GM18907 (cell line): Measurements from ENCODE around the gene HAUS2.
"Not testable (repeated sequence)": the region's sequence is repeated elsewhere in the genome, so short reads cannot be mapped to it uniquely, and the experiment has no call there.

Source experiments
- ATAC-seq: cut with Tn5 transposase; IDR thresholded peaks from one replicate; pipeline ENCODE4 v1.9.1; 2021; ENCODE audit warnings: mild to moderate bottlenecking, moderate library complexity; ENCODE audit not compliant: unreplicated experiment

The HAUS2 gene

DNA sequence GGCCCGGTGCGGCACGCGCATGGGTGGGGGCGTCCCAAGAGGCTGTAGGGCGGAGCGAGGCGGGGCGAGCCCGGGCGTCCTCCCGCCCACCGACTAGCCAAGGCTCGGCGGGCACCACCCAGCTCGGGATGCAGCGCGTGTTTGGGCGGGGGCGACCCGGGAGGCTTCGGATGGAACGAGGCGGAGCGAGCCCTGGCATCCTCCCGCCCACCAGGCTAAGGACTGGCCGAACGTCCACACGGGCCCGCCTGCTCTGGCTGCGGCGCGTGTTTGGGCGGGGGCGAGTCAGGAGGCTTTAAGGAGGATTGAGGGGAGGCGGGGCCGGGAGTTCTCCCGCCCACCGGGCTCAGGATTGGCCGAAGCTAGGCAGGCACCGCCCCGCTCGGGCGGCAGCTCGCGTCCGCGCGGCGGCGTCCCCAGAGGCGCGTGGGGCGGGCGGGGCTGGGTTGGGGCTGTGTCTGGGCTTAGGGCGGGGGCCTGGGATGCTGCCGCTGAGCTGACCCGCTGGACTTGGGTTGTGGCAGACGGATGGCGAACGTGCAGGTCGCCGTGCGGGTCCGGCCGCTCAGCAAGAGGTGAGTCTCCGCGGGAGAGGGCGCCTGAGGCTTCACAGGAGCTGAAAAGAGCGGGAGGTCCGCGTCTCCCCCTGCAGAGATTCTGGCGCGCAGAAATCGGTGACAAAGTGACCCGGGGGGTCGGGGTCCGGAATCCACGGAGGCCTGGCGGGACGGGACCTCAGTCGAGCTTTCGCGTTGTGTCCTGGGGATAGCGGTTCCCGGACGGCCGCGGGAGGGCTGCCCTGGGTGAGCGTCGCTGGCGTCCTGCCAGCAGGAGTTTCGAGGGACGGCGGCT lies 26.8 kb downstream of the HAUS2 start, which contains the start of gene STARD9:
Gene STARD9, plus strand, starts transcription at position 419 of the 852 bp plus-strand sequence. Its CDS starts 110 bp downstream, at position 529.
- ATAC-seq = peak; percentile 92

DNA sequence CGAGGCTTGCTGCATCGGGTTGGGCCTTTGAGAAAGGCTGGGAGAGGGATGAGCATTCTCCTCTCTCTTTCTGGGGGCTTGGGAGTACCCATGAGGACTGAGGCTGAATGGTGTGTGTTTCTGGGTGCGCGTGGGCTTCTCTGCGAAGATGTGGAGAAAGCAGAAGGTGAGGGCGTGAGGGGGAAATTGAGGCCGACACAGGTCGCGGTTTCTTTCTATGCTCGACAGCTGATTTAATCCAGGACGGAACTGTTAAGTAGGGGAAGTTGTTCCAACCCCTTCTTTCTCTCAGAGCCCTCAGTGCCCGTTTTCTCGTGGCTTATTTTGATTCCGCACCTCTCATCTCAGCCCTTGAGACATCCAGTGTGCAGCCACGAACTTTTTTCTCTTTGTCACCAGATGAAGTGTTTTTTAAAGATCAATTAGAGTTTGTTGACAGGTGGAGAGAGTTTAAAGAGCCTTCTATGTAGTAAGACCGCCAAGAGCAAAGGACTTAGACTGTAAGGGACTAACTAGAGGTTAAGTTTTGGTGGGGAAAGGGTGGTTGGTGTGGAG lies 27.5 kb downstream of the HAUS2 start:
- ATAC-seq = no peak

DNA sequence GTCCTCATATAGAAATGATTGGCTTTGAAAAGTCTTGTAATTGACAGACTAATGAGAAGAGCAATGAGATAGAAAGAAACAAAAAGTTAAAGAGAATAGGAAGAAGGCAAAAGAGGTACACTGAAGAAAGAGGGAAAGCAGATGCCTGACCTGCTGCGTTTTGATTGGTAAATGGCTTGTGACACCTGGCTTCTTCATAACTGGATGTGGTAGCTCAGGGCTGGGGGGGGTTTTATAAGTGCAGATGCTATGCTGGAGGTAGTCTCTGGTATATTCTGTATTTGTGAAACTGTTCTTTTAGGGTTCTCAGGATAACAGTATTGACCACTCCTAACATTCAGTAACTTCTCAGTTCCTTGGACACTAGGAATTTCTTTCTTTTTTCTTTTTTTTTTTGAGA lies 28.1 kb downstream of the HAUS2 start:
- no peak for ATAC-seq

DNA sequence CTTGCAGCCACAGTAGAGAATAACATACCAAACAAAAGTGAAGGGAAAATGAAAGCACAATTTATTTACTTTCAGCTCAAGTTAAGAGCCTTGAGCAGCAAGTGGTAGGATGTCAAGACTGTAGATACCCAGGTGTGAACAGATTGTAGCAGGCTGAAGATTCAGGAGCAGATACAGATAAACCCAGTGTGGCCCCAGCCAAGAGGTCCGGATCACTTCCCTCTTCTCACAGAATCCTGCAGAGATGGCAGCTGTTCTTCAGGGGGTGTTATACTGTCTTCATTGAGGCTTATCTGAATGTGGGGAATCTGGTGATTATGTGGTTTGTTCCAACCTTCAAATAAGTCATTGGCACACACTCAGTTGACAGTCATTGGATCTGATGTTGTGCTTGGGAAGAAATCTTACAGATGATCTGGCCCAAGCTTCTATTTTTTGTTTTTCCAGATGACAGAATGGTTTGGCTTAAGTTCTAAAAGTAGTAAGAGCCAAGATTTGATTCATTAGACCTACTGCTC lies 28.9 kb downstream of the HAUS2 start:
- no peak for ATAC-seq

DNA sequence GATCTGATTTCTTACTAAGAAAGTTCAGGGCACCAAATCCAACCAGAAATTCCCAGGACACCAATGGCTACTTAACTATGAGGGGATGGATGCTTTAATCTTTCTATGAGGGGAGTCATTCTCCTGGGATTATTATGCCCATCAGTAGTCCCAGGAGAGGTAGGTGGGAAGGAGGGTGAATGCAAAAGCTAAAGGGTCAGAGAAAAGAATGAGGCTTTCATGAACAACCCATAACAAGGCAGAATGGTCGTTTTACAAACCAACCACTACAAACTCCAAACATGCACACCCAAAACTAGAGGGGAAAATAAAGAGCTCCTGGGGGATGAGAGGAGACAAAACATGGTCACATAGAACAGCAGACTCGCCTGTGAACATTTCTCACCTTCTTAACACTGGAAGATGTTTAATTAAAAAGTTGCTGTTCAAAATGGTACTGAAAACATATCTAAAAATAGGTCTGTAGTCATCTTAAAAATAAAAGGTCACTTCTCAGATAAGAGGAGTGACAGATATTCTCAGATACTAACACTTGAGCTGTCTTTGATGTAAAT lies 30.4 kb downstream of the HAUS2 start:
- no peak for ATAC-seq

DNA sequence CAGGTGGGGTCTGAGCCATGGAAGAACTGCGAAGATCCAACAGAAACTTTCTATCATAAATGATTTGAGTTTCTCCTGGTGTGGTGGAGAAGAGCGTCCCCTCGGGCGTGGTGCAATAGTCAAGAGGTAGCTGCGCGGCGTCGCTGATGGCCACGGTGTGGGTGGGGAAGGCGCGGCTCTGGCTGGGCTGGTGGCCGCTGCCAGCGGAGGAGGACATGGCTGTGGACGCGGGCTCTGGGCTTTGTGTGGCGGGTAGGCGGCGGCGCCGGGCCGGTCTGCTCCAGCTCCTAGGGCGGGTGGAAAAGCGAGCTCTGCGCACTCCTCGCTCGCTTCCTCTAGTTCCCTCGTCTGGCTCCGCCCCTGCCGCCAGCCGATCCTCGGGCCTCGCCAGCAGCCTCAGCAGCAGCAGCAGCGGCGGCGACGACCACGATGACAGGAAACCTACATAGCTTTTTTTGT lies 32.7 kb downstream of the HAUS2 start:
- peak; percentile 77 for ATAC-seq

DNA sequence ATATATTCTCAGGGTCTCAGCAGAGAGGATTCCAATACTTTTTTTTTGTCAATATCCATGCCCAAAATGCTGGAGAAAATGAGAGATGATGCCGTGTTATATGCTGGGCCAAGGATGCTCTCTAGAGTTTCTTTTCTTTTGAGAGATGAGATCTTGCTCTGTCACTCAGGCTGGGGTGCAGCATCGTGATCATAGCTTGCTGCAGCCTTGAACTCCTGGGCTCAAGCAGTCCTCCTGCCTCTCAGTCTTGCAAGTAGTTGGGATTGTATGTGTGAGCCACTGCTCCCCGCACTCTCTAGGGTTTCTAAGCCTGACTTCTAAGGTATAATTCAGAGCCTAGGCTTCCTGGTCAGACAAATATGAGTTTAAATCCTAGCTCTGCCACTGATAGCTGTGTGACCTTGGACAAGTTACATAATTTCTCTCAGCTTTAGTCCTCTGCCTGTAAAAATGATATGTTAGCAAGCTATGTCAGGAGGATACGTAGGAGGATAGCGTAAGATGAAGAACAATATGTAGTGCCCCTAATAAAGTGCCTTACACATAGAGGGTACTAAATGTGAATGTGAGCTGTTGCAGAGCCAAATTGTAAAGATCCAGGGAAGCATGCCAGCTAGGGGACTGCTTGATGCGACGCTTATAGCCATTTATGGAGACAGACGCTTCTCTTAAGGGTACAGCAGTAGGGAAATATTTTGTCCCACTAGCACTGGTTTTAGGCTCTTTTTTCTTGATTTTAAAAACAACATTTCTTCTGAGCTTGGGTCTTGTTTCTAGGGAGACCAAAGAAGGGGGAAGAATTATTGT lies 34.1 kb downstream of the HAUS2 start:
- no peak for ATAC-seq

DNA sequence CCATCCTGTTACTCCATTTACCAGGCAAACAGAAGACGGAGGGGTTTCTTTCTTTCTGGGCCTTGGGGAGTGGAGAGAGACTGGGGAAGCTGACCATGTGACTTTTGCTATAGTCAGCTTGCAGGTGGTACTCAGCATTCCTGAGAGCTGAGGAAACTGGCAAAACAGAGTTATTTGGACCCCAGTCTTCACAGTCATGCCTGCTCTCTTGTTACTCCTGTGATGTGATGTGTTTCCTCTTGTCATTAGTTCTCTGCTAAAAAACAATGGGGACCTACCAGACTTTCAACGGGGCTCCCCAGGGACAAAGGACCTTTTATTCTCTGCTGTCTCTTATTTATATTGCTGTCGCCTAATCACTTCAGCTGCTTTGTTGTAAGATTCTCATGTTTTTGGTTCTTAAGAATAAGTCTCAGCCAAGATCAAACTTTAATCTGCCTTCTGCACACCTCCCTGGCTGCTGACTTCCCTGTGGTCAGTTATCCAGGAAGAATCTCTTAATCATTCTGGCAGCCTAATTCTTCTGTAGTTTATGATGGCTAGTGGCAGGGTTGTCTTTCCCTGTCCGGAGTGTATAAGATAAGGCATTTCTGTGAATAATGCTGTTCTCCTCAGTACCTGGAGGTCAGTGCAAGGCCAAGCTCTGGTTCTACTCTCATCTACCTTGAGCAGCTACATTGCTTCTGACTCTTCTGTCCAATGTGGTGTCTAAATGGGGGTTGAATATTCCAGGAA lies 35.6 kb downstream of the HAUS2 start:
- ATAC-seq = no peak

DNA sequence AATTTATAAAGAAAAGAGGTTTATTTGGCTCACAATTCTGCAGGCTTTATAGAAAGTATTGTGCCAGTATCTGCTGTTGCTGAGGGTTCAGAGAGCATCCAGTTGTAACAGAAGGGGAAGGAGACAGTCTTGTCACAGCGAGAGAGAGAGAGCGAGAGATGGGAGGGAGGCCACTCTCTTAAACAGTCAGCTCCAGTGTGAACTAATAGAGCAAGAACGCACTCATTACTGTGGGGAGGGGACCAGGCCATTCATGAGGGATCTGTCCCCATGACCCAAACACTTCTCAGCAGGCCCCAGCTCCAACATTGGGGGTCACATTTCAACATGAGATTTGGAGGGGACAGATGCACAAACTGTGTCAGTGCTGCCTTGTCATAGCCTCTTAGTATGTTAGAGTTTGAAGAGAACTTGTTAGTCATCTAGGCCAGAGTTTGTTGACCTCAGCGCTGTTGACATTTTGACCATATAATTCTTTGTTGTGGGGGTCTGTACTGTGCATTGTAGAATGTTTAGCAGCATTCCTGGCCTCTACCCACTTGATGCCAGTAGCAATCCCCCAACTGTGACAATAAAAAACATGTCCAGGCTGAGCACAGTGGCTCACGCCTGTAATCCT lies 42.1 kb downstream of the HAUS2 start:
- no peak for ATAC-seq

DNA sequence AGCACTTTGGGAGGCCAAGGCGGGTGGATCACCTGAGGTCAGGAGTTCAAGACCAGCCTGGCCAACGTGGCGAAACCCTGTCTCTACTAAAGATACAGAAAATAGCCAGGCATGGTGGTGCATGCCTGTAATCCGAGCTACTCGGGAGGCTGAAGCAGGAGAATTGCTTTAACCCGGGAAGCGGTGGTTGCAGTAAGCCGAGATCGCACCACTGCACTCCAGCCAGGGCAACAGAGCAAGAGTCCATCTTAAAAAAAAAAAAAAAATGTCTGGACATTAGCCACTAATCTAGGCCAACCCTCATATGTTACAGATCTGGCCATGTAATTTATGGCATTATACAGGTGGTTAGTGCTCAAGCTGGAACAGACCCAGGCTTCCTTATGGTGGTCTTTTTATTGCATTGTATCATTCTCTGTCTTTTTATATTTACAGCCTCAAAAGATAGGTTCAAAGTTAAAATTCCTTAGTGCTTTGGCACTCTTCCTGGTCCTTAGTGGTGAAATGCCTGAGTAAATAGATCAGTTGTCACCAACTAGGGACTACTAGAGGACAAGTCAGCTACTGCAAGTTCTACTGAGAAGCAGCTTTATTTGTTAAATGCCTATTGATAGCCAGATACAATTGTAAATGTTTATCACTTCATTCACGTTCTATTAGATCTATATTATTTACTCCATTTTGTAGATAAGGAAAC lies 42.7 kb downstream of the HAUS2 start:
- ATAC-seq = no peak

DNA sequence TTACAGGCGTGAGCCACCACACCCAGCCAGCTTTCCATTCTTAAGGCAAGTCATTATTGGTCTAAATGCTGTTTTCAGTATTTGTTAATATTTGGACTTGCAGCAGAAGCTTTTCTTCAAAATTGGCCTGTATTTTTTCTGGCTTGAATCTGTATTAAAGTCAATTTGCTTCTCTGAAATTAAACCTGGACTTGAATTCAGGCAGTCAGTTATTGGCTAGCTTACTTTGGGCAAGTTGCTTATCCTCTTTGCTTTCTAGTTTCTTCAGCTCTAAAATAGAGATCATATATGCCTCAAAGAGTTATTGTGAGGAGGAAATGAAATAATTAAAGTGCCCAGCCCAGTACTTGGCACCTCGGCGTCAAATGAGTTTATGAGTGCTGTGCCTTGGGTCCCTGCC lies 44.1 kb downstream of the HAUS2 start:
- no peak for ATAC-seq

DNA sequence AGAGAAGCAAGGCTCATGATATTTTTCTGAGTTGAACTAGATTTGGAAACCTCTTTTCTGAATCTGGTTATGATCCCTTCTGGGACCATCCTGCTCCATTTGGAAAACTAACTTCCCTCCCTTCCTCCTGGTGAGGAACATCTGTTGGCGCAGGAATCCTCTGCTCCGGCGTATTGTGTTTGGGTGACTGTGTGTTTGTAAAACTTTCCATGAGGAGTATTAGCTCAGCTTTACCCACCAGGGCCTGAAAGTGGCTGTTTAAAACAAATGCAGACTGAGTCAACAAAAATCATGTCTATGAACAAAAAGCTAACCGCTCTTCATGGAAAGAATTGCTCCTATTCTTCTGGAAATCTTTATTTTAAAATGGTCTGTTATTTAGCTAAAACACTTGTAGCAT lies 44.5 kb downstream of the HAUS2 start:
- no peak for ATAC-seq

DNA sequence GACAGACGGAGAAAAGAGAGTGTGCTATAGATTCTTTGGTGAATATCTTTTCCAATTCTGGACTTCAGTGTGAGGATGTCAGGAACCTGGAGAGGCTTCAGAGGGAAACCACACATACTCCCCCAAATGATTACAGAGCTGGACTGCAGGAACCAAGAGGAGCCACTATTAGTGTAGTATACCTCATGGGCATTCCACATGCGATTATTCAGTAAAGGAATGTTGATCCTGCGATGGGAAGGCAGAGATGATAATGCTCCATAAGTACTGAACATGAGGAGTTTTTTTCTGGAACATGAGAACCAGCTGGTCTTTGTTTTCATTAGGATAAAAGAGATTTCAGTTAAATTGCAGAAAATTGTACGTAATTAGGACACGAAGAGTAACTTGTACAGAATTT lies 45.5 kb downstream of the HAUS2 start:
- ATAC-seq = no peak

DNA sequence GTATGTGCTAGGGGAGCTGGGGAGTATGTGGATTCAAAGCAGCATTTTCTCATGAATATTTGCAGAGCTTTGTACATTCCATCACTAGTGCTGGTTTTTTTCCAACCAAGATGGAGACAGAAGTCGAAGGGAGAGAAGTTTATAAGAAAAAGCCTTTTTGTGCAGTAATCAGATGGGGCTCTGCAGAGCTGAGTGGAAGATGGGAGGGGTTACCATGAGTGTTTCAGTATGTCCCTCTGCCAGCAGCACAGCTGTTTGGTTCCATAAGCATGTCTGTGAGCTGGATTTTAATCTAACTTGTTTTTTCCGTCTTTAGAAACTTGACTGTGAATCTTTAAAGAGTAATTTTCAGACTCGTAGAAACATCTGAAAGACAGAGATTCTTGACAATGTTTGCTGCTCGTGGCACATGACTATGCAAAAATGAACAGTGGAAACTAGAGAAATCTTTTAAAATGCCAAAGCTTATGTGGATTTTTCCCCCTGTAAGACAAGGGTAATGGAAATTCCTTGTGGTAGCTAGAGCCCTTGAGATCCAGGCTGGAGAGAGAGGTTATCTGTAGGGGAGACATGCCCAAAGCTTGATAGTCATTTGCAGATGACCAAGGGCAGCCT lies 47.1 kb downstream of the HAUS2 start:
- no peak for ATAC-seq

DNA sequence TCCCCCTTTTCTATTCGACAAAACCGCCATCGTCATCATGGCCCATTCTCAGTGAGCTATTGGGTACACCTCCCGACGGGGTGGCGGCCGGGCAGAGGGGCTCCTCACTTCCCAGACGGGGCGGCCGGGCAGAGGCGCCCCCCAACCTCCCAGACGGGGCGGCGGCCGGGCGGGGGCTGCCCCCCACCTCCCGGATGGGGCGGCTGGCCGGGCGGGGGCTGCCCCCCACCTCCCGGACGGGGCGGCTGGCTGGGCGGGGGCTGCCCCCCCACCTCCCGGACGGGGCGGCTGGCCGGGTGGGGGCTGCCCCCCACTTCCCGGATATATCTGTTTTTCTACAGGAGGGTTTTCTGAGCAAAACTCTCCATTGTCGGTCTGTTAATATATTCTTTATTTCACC lies 52.7 kb downstream of the HAUS2 start:
- ATAC-seq = not testable (repeated sequence)

DNA sequence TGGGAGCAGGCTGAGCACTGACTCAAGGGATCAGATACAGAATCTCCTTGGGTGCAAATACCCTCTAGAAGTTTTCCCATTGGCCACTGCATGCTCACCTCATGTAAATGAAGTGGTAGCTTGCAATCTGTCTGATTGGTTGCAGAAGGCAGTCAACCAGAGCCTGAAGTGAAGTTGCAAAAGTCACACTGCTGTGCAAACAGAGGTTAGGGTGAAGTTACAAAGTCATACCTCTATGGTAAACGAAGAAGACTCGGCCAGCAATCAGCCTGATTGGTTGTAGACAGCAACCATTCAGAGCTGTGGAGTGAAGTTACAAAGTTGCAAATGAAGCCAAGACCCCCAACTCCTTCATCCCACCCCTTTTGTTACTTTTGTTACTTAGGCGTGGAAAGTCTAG lies 53.9 kb downstream of the HAUS2 start:
- no peak for ATAC-seq

DNA sequence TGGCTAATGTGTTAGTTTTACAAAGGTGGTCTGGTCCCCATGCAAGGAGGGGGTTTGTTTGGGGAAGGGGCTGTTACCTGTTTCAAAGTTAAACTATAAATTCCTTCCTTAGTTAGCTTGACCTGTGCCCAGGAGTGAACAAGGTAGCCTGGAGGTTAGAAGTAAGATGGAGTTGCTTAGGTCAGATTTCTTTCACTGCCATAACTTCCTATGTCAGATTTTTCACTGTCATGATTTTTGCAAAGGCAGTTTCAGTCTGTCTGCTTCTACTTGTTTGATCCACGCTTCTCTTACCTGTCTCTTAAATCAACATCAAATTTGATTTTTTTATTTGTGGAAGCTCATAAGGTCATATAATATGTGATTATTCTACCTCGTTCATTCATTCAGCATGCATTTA lies 55.3 kb downstream of the HAUS2 start:
- no peak for ATAC-seq

DNA sequence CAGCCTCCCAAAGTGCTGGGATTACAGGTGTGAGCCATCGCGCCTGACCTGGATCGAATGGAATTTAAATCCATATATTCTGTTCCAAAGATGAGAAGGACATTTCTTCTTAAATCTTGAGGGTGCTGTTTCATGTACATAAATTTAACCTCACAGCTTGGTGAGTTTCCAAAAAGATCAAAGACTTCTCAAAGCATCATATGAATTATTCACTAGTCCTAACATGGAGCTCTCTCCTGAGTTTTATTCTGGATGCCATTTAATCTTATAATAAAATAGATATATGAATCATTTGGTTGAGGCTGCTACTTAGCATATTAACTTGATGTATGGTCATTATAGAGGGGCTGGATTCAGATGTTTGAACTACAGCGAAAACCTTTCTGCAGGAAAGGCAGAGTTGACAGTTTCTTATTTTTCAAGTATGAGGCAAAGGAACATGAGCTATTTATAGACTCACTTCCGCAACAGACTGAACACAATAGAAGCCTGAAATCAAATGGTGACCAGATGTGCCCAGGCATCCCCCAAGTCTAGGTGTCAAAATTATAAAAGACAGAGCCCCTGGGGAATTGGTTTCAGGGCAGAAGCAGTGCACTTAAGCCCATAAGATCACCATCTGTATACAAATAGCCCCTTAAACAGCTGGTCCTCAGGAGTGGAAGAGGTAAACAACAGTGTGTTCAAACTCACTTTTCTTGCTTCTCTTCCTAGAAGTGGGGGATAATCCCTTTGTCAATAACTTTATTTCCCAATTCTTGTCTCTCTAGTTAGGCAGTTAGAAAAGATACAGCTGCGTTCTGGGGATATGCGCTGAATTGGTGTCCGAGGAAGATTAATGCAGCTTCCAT lies 56.5 kb downstream of the HAUS2 start:
- peak; percentile 49 for ATAC-seq
